Tibial nerve (tissue), 4 donors: Measurements from ENCODE around the gene EPPIN.

Experiments used
- CTCF ChIP-seq, 5 experiments: fragments of 200-600 bp in 3 of 5; fragments of 450-650 bp in 2 of 5; sonication (generic) in 3 of 5; IDR thresholded peaks; one replicate each; pipeline ENCODE4 v1.5.1; 2016 to 2019; ENCODE audit warnings: antibody characterized with exemption in 5 of 5, mild to moderate bottlenecking in 3 of 5, moderate library complexity in 2 of 5
- EP300 ChIP-seq, 2 donors: sonication (generic); formaldehyde crosslinking; IDR thresholded peaks; one replicate each; pipeline ENCODE4 v1.6.1; 2017; ENCODE audit warnings: antibody characterized with exemption in 2 of 2, mild to moderate bottlenecking in 1 of 2
- POLR2A ChIP-seq, 2 donors: fragments of 450-650 bp; IDR thresholded peaks; one replicate each; pipeline ENCODE4 v1.6.1; 2017; ENCODE audit warnings: antibody characterized with exemption in 2 of 2, mild to moderate bottlenecking in 2 of 2, moderate library complexity in 2 of 2

GRCh38 chr20:45552456-45552855 lies 5.3 kb upstream of the EPPIN start:
- TF ChIP-seq CTCF (IDR thresholded peaks at IDR 0.05) (no peak), POLR2A (IDR thresholded peaks at IDR 0.05) (no peak), EP300 (IDR thresholded peaks at IDR 0.05) (no peak)
